NCI-H1048 (cell line): ENCODE data around the gene IL37.
A peak's percentile ranks its signal among the peaks of the same experiment; 100 is the strongest.
"Not testable (repeated sequence)": the region's sequence is repeated elsewhere in the genome, so short reads cannot be mapped to it uniquely, and the experiment has no call there.

Experiments
- DNase-seq: peaks from one replicate; lab custom pipeline; 2025; lab: John Stamatoyannopoulos, UW

Gene IL37

GRCh38 chr2:112889976-112890375 is 21.0 kb upstream of the IL37 start:
- DNase-seq, result no peak

DNA sequence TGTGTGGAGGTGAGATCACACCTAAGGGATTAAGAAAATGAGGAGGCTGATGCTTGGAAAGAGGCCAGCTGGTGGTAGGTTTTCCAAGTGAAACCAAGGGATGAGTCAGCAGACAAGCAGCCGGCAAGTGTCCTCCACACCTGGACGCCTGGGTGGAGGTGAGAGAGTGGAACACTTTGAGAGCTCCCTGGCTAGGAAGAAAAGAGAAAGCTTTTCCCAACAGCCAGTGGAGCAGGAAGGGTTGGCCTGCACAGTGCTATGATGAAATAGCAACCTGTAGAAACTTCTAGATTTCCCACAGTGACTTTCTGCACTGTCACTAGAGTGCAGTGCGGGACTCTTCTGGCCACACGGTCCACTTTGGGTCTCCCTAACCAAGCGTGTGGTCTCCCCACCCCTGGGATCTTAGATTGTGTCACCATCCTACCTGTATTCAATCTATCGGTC is 19.6 kb upstream of the IL37 start:
- peak; percentile 47 for DNase-seq

DNA sequence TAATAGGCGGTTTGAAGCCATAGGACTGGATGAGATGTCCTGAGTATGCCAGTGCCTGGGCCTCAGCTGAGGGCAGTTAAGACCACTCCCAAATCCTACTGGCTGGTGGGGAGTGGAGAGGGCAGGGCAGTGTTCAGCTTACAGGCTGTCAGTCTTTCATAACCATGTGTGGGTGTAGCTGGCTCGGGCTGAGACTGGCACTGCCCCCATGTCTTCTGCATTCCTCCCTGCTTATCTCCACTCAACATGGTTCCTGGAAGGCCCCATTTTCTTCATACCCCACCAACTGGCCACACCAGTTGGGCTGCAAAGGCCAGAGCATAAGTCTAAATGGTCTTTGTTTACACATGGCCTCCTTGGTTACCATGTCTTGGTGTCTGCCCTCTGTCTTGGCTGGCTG is 17.2 kb upstream of the IL37 start:
- DNase-seq, result no peak

DNA sequence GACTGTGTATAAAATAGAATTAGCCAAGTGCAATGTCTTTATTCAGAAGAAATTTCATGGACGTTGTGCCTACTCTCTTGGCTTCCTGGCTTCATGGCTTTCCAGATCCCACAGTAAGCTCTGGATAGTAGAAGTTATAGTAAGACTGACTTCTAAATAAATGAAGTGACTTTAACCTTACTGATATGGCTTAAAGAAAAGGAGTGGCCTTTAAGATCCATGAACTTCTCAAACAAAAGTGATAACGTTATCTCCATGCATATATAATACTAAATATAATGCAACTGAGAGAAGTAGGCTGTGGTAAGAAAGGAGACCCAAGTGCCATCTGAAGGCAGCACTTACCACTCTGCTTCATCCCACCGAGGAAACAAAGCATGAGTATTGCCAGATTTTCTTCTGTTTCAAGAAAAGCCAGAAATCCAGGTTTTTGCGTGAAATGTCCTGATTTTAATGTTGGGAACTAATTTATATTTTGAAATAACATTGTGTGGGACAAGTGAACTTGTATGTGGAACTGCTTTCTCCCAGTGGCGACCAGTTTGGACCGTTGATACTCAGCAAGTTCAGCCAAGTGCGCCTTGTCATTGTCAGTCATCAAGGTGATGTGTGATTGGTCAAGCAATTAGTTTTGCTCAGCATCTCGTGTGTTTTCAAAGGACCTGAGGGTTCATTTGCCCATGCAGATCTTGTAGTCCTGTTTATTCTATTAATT is 13.9 kb upstream of the IL37 start:
- DNase-seq, result no peak

GRCh38 chr2:112897624-112897978 is 13.4 kb upstream of the IL37 start:
- no peak for DNase-seq

GRCh38 chr2:112901431-112902065 is 9.4 kb upstream of the IL37 start:
- not testable (repeated sequence) for DNase-seq

DNA sequence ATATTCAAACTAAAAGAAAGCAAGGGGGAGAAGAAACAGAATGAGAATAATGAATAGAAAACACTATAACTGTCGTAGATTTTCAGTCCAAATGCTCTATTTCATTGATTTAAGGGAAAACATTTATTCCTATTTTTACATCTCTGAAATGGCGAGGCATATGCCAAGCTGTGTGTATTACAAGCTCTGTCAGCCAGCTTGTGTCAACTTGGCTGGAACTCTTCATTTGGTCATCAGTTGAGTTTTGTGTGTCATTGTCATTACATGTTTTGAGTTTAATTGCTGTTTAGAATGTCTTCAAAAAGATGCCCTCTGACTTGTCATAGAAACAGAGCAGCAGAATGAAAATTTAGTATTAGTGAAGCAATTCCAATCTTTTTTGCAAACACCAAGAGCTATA is 8.1 kb upstream of the IL37 start:
- DNase-seq, result no peak

- DNase-seq, result no peak
These were observed 6.1 kb upstream of the IL37 start for GRCh38 chr2:112904883-112905282.

GRCh38 chr2:112906276-112906675 is 4.7 kb upstream of the IL37 start:
- no peak for DNase-seq

- DNase-seq, result no peak
These were observed 3.7 kb upstream of the IL37 start for GRCh38 chr2:112907001-112907949.

DNA sequence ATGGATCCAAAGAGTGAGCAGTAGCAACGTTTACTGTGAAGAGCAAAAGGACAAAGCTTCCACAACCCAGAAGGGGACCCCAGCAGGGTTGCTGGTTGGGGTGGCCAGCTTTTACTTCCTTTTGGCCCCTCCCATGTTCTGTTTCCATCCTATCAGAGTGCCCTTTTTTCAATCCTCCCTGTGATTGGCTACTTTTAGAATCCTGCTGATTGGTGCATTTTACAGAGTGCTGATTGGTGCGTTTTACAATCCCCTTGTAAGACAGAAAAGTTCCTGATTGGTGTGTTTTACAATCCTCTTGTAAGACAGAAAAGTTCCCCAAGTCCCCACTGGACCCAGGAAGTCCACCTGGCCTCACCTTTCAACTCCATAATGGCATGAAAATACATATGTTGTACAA is 2.4 kb upstream of the IL37 start:
- not testable (repeated sequence) for DNase-seq

- no peak for DNase-seq
These were observed 746 bp upstream of the IL37 start for GRCh38 chr2:112910219-112910618.

GRCh38 chr2:112912403-112912802 is 1.4 kb downstream of the IL37 start:
- DNase-seq, result no peak

- no peak for DNase-seq
These were observed 4.6 kb downstream of the IL37 start for GRCh38 chr2:112915300-112916144.

GRCh38 chr2:112916145-112916571 is 5.2 kb downstream of the IL37 start:
- DNase-seq, result no peak

DNA sequence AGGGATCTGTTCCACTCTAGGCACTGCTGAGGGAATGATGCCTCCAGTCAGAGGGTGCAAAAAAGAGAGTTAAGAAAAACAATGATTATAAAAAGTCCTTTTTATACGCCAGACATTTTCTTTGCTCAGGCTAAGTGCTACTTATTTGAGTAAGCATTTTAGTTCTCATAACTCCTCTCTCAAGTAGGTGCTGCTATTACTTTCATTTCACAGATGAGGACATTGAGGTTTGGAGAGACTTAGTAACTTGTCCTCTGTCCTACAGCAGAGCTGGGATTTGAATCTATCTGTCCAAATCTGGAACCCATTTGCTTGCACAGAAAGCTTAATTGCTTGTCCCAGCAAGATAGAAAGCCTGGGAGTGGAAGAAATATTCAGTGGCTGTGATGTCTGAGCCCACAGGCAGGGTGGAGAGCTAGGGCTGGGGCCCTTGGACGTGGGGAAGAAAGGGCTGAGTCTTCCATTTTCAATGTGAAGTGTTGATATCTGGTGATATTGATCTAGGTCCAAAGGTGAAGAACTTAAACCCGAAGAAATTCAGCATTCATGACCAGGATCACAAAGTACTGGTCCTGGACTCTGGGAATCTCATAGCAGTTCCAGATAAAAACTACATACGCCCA is 5.8 kb downstream of the IL37 start:
- DNase-seq, result no peak

DNA sequence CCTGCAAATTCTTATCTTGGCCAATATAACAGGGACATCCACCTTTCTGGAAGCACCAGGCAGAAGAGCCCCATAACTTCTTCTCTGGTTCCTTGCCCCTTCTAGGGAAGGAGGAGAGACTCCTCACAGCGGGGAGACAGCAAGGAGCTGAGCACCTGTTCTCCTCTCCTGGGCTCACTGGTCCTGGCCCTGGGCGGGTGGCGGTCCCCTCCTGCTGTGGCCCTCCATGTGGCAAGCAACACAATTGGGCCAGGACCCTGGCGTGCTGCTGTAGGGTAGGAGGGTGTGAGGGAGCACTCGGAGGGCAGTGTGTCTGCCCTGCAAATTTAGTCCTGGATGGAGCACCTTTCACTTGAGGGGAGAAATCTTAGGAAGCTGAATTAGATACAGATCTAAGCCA is 6.9 kb downstream of the IL37 start:
- no peak for DNase-seq

DNA sequence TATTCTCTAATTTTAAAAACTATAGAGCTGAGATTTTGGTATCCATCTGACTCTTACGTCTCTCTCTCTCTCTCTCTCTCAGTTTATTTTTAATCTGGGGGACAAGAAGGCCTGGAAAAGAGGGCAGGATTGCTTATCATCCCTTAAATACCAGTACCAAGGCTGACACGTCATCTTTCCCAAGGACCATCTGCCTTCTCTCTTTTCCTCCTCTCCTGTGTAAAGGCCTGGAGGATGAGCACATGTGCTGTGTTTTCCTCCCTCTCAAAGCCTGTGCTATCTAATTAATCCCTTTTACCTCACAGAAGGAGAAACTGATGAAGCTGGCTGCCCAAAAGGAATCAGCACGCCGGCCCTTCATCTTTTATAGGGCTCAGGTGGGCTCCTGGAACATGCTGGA is 7.3 kb downstream of the IL37 start:
- no peak for DNase-seq

GRCh38 chr2:112919086-112919485 is 8.1 kb downstream of the IL37 start:
- no peak for DNase-seq

- no peak for DNase-seq
These were observed 10.1 kb downstream of the IL37 start for GRCh38 chr2:112920923-112921532.

- no peak for DNase-seq
These were observed 11.0 kb downstream of the IL37 start for GRCh38 chr2:112921982-112922381.
